IMR-90 (cell line): Measurements from ENCODE around the gene ABCB9. TPM values are rescaled to one million over a fixed set of nuclear protein-coding genes. Genes with fewer than 3 reads are reported as not detected.

Experiments used
- ATAC-seq: fragments of 200-7000 bp; cut with Tn5 transposase; 2 replicates; pipeline ENCODE4 v1.9.1; 2020; ENCODE audit warnings: low read depth, mild to moderate bottlenecking, moderate library complexity
- BruUV-seq: library from RNA; stranded (reverse); fragments of 400-500 nt; replicated peaks from 2 replicates; lab custom pipeline; 2021; lab: Mats Ljungman, UMichigan
- CTCF ChIA-PET: fragments of 300-600 bp; formaldehyde crosslinking; extraction: SDS; loops from one replicate; lab custom pipeline; 2021; ENCODE audit warnings: antibody characterized with exemption; lab: Yijun Ruan, JAX
- POLR2A ChIA-PET: fragments of 300-600 bp; sonication (Branson Sonifier 250); formaldehyde crosslinking; loops from one replicate; lab custom pipeline; 2022; ENCODE audit warnings: antibody characterized with exemption; ENCODE audit not compliant: unreplicated experiment; lab: Charles Lee
- DNase-seq: peaks from one replicate; pipeline ENCODE4 v3.0.0; 2013
- H2AFZ ChIP-seq: replicated peaks from 2 replicates; pipeline ENCODE3; 2013; ENCODE audit warnings: low read length, mild to moderate bottlenecking; ENCODE audit not compliant: poor library complexity
- H2AK5ac ChIP-seq: 2 replicates; pipeline ENCODE4 v1.6.1; 2013; ENCODE audit warnings: low read depth, low read length, inconsistent platforms
- H2AK9ac ChIP-seq: replicated peaks from 2 replicates; pipeline ENCODE3; 2013; ENCODE audit warnings: mild to moderate bottlenecking, low read depth, low read length, moderate library complexity; ENCODE audit not compliant: poor library complexity
- H2BK120ac ChIP-seq: 2 replicates; pipeline ENCODE4 v1.6.1; 2013; ENCODE audit warnings: low read depth, low read length, inconsistent platforms
- H2BK15ac ChIP-seq: 3 replicates; pipeline ENCODE4 v1.6.1; 2013; ENCODE audit warnings: low read depth, low read length, inconsistent platforms
- H2BK20ac ChIP-seq: 2 replicates; pipeline ENCODE4 v1.6.1; 2013; ENCODE audit warnings: low read depth, mild to moderate bottlenecking, inconsistent platforms, low read length, moderate library complexity
- H2BK5ac ChIP-seq: 2 replicates; pipeline ENCODE4 v1.6.1; 2013; ENCODE audit warnings: mild to moderate bottlenecking, low read depth, low read length, inconsistent platforms; ENCODE audit not compliant: poor library complexity, severe bottlenecking
- H3K14ac ChIP-seq: replicated peaks from 2 replicates; pipeline ENCODE4 v1.6.1; 2013; ENCODE audit warnings: low read depth, low read length, inconsistent platforms
- H3K18ac ChIP-seq: 2 replicates; pipeline ENCODE4 v1.6.1; 2013; ENCODE audit warnings: low read depth, low read length, control low read depth
- H3K23ac ChIP-seq: 2 replicates; pipeline ENCODE4 v1.6.1; 2013; ENCODE audit warnings: low read depth, low read length, inconsistent platforms
- H3K27ac ChIP-seq: 2 replicates; pipeline ENCODE4 v1.5.1; 2013; ENCODE audit warnings: mild to moderate bottlenecking, control low read depth, low read length; ENCODE audit not compliant: insufficient read depth
- H3K27me3 ChIP-seq: 2 replicates; pipeline ENCODE4 v1.6.1; 2013; ENCODE audit warnings: low read length; ENCODE audit not compliant: control insufficient read depth, insufficient read depth
- H3K36me3 ChIP-seq: 2 replicates; pipeline ENCODE4 v1.6.1; 2013; ENCODE audit warnings: low read length, mixed read lengths; ENCODE audit not compliant: control insufficient read depth, insufficient read depth
- H3K4ac ChIP-seq: 2 replicates; pipeline ENCODE4 v1.6.1; 2013; ENCODE audit warnings: low read depth, low read length, inconsistent platforms
- H3K4me1 ChIP-seq: 2 replicates; pipeline ENCODE4 v1.6.1; 2013; ENCODE audit warnings: low read length, mixed read lengths; ENCODE audit not compliant: control insufficient read depth, insufficient read depth
- H3K4me2 ChIP-seq: 2 replicates; pipeline ENCODE4 v1.6.1; 2013; ENCODE audit warnings: low read depth, mild to moderate bottlenecking, control low read depth, low read length, moderate library complexity
- H3K4me3 ChIP-seq: 2 replicates; pipeline ENCODE4 v1.5.1; 2013; ENCODE audit warnings: low read depth, mild to moderate bottlenecking, control low read depth, low read length, moderate library complexity; ENCODE audit not compliant: insufficient read depth
- H3K56ac ChIP-seq: 2 replicates; pipeline ENCODE4 v1.6.1; 2013; ENCODE audit warnings: low read length, inconsistent platforms; ENCODE audit not compliant: insufficient read depth; ENCODE audit errors: extremely low read depth
- H3K79me1 ChIP-seq, 2 experiments: 2 replicates each; pipeline ENCODE4 v1.6.1; 2013; ENCODE audit warnings: low read length in 2 of 2, inconsistent platforms in 1 of 2, low read depth in 1 of 2
- H3K9ac ChIP-seq: 2 replicates; pipeline ENCODE4 v1.6.1; 2013; ENCODE audit warnings: low read depth, low read length, control low read depth
- H3K9me1 ChIP-seq: 2 replicates; pipeline ENCODE4 v1.6.1; 2013; ENCODE audit warnings: low read length, inconsistent platforms; ENCODE audit not compliant: insufficient read depth
- H3K9me3 ChIP-seq: 2 replicates; pipeline ENCODE4 v1.6.1; 2013; ENCODE audit warnings: low read length; ENCODE audit not compliant: control insufficient read depth, insufficient read depth
- H4K20me1 ChIP-seq: 2 replicates; pipeline ENCODE4 v1.6.1; 2013; ENCODE audit warnings: low read length, inconsistent platforms; ENCODE audit not compliant: insufficient read depth
- H4K5ac ChIP-seq: 2 replicates; pipeline ENCODE4 v1.6.1; 2013; ENCODE audit warnings: mild to moderate bottlenecking, low read depth, low read length, control low read depth
- H4K8ac ChIP-seq, 2 experiments: 2 replicates each; pipeline ENCODE4 v1.6.1; 2013; ENCODE audit warnings: low read depth in 2 of 2, low read length in 2 of 2, control low read depth in 1 of 2, inconsistent platforms in 1 of 2
- H4K91ac ChIP-seq: 2 replicates; pipeline ENCODE4 v1.6.1; 2013; ENCODE audit warnings: low read depth, low read length, inconsistent platforms; ENCODE audit not compliant: insufficient read depth
- CTCF ChIP-seq: conservative IDR thresholded peaks from 2 replicates; pipeline ENCODE4 v1.5.1; 2012; ENCODE audit warnings: mild to moderate bottlenecking, low read depth, low read length, improper control_type of control experiment
- ELK1 ChIP-seq: fragments of 150-350 bp; IDR thresholded peaks from 2 replicates; pipeline ENCODE4 v1.6.1; 2016; ENCODE audit warnings: low read depth, mild to moderate bottlenecking, low read length, moderate library complexity, borderline replicate concordance
- MAZ ChIP-seq: IDR thresholded peaks from 2 replicates; pipeline ENCODE4 v1.6.1; 2012; ENCODE audit warnings: low read depth, mild to moderate bottlenecking, low read length, improper control_type of control experiment, moderate library complexity, borderline replicate concordance
- NFE2L2 ChIP-seq: fragments of 150-350 bp; IDR thresholded peaks from 2 replicates; pipeline ENCODE4 v1.6.1; 2016; ENCODE audit warnings: low read depth, mild to moderate bottlenecking, low read length
- RCOR1 ChIP-seq: IDR thresholded peaks from 2 replicates; pipeline ENCODE4 v1.6.1; 2012; ENCODE audit warnings: mild to moderate bottlenecking, low read length, improper control_type of control experiment; ENCODE audit not compliant: insufficient replicate concordance
- RFX5 ChIP-seq: IDR thresholded peaks from 2 replicates; pipeline ENCODE4 v1.8.0; 2012; ENCODE audit warnings: low read depth, mild to moderate bottlenecking, low read length, moderate library complexity
- WGBS, 2 experiments: methylation state at CpG; one replicate each; pipeline versions ENCODE4 v1.1.5 to v1.1.7; 2013; ENCODE audit warnings: missing lambda C conversion rate in 2 of 2; ENCODE audit not compliant: insufficient read length in 1 of 2; ENCODE audit errors: extremely low coverage in 2 of 2; 5-methylcytosine and 5-hydroxymethylcytosine counted together
- dilution Hi-C: fragments of 300-500 bp; cut with HindIII; formaldehyde crosslinking; loops from one replicate; pipeline ENCODE4 v1.14.3; 2018; ENCODE audit warnings: low sequenced_read_pairs; ENCODE audit not compliant: unreplicated experiment
- in situ Hi-C: fragments of 300-500 bp; cut with MboI; formaldehyde crosslinking; loops from 3 replicates; pipeline ENCODE4 v1.14.3; 2019; ENCODE audit warnings: low sequenced_read_pairs, inconsistent platforms, mixed read lengths
- intact Hi-C: fragments of 100-400 bp; cut with micrococcal nuclease; formaldehyde crosslinking; loops from 2 replicates; pipeline ENCODE4 v1.10.0; 2022
- polyA plus RNA-seq, 3 experiments: library from polyadenylated mRNA; depleted of rRNA; stranded (reverse); fragments of >200 nt; gene quantifications; 2 replicates each; pipeline ENCODE4 v1.2.3, GENCODE V29; 2012; ENCODE audit warnings: low replicate concordance in 1 of 3
- total RNA-seq: library from RNA; depleted of rRNA; stranded (reverse); fragments of >200 nt; gene quantifications from 2 replicates; pipeline ENCODE4 v1.2.3, GENCODE V29; 2012

ABCB9 gene
- total and polyA plus RNA-seq, 2 of the 4 experiments (the other 2 are of a cell fraction), result 5.6 to 8.3 TPM

GRCh38 chr12:122987086-122987951 is 21.1 kb upstream of the ABCB9 start (continued):
- TF ChIP-seq RCOR1, result no peak
- TF ChIP-seq NFE2L2, result no peak

GRCh38 chr12:122986258-122986871 is 20.1 kb upstream of the ABCB9 start:
- Histone ChIP-seq H4K8ac (no peak overlapping the region), H2AK5ac (no peak overlapping the region), H3K27ac (no peak overlapping the region), H2AFZ (no peak overlapping the region), H2BK5ac (no peak overlapping the region), H3K4me1 (peaks cover 20% of the 10 kb centered on the region), H3K9me3 (no peaks in the 10 kb centered on the region), H3K56ac (no peak overlapping the region), H3K18ac (no peak overlapping the region), H3K4ac (no peak overlapping the region), H3K27me3 (no peaks in the 10 kb centered on the region), H3K9ac (no peak overlapping the region), H2BK20ac (no peak overlapping the region), H3K36me3 (peaks cover 48% of the 10 kb centered on the region), H4K91ac (no peak overlapping the region), H2BK120ac (no peak overlapping the region), H3K9me1 (peaks cover 15% of the 10 kb centered on the region; the same call in 1 of the 2 replicates), H3K4me3 (no peak overlapping the region), H4K5ac (no peak overlapping the region), H3K79me1 (peaks cover 4 to 30% of the 10 kb centered on the region in 2 experiments; a peak in 3 of 4 replicates), H3K23ac (no peak overlapping the region), H4K20me1 (peaks cover 14% of the 10 kb centered on the region), H3K4me2 (no peak overlapping the region), H2BK15ac (no peak overlapping the region), H3K14ac (no peak overlapping the region), H2AK9ac (no peak overlapping the region)
- intact Hi-C loops, result no loop called here
- WGBS, 2 experiments, result 96% methylated on average over 23 of the region's 40 CpGs; no CpG with 5 or more reads in 1 of the 2 experiments
- DNase-seq, result no peak
- ChIA-PET CTCF (no interaction called here), POLR2A (no interaction called here)
- BruUV-seq, result no TSS peak
- no peak for ATAC-seq
- dilution Hi-C loops, result loop anchor here (25.0 kb wide), 1 partner anchor 251 kb away; the partner anchor contains the start of genes MPHOSPH9 and MTRFR
- in situ Hi-C loops, result loop anchor here (10.0 kb wide), 1 partner anchor 158 kb away; no protein-coding TSS in a partner anchor
- TF ChIP-seq ELK1, result no peak
- TF ChIP-seq RFX5, result no peak
- TF ChIP-seq CTCF, result no peak
- no peak for TF ChIP-seq MAZ
